ENCODE measurements around the gene HOMER2. TPM values are rescaled to one million over a fixed set of nuclear protein-coding genes. Genes with fewer than 3 reads are reported as not detected.
"Not testable (repeated sequence)": the region's sequence is repeated elsewhere in the genome, so short reads cannot be mapped to it uniquely, and the experiment has no call there.

Gene HOMER2
- total RNA-seq, 1 donor from 2014 or later = 0.20 TPM

GRCh38 chr15:82835391-82835917, 117.1 kb downstream of the HOMER2 start:
- DNase-seq (ENCODE audit: low read depth in 2 of 2) = no peak

- DNase-seq (ENCODE audit: low read depth in 2 of 2) = no peak
Measured at GRCh38 chr15:82833362-82833682, 119.2 kb downstream of the HOMER2 start.

- peak in 1 of 2 donors; percentile 83 for DNase-seq (ENCODE audit: low read depth in 2 of 2)
Measured at GRCh38 chr15:82832601-82833361, 119.7 kb downstream of the HOMER2 start.

- DNase-seq (ENCODE audit: low read depth in 2 of 2) = no peak
Measured at GRCh38 chr15:82831894-82832600, 120.5 kb downstream of the HOMER2 start.

GRCh38 chr15:82830427-82831173, 121.9 kb downstream of the HOMER2 start:
- DNase-seq (ENCODE audit: low read depth in 2 of 2) = no peak

- DNase-seq (ENCODE audit: low read depth in 2 of 2) = no peak
Measured at GRCh38 chr15:82829234-82829633, 123.3 kb downstream of the HOMER2 start.

GRCh38 chr15:82828075-82828474, 124.4 kb downstream of the HOMER2 start:
- DNase-seq (ENCODE audit: low read depth in 2 of 2) = no peak

GRCh38 chr15:82823049-82823448, 129.5 kb downstream of the HOMER2 start:
- DNase-seq (ENCODE audit: low read depth in 2 of 2) = no peak

GRCh38 chr15:82821851-82822250, 130.7 kb downstream of the HOMER2 start:
- not testable (repeated sequence) for DNase-seq (ENCODE audit: low read depth in 2 of 2)

GRCh38 chr15:82821396-82821795, 131.1 kb downstream of the HOMER2 start:
- DNase-seq (ENCODE audit: low read depth in 2 of 2) = not testable (repeated sequence)

- no peak for DNase-seq (ENCODE audit: low read depth in 2 of 2)
Measured at GRCh38 chr15:82820128-82820527, 132.4 kb downstream of the HOMER2 start.

GRCh38 chr15:82812994-82813393, 139.5 kb downstream of the HOMER2 start:
- peak; percentile 25 to 67 for DNase-seq (ENCODE audit: low read depth in 2 of 2)

GRCh38 chr15:82810890-82811426, 141.6 kb downstream of the HOMER2 start:
- DNase-seq (ENCODE audit: low read depth in 2 of 2) = peak; percentile 16 to 23

- peak; percentile 47 to 69 for DNase-seq (ENCODE audit: low read depth in 2 of 2)
Measured at GRCh38 chr15:82810061-82810889, 142.2 kb downstream of the HOMER2 start.

GRCh38 chr15:82809308-82810060, 143.0 kb downstream of the HOMER2 start, which contains the start of gene WHAMM:
Gene WHAMM, plus strand, starts transcription at chr15:82809628. Its CDS starts 99 bp downstream, at chr15:82809727.
- peak; percentile 99 for DNase-seq (ENCODE audit: low read depth in 2 of 2)

GRCh38 chr15:82808634-82809041, 143.9 kb downstream of the HOMER2 start:
- no peak for DNase-seq (ENCODE audit: low read depth in 2 of 2)

- no peak for DNase-seq (ENCODE audit: low read depth in 2 of 2)
Measured at GRCh38 chr15:82807920-82808633, 144.4 kb downstream of the HOMER2 start.

- no peak for DNase-seq (ENCODE audit: low read depth in 2 of 2)
Measured at GRCh38 chr15:82805994-82806406, 146.5 kb downstream of the HOMER2 start, which contains the start of gene FSD2. Gene FSD2, minus strand, starts transcription at chr15:82806069. Its CDS starts 18,679 bp downstream, at chr15:82787390.

- no peak for DNase-seq (ENCODE audit: low read depth in 2 of 2)
Measured at GRCh38 chr15:82804575-82804949, 148.0 kb downstream of the HOMER2 start.

All from lung microvascular endothelial cell (primary cell).